CD4-positive, alpha-beta T cell treated with Interleukin-2 at 100 ng/mL for 4 hours (primary cell): ENCODE data around the gene SIRT5.

Experiments used
- DNase-seq: peaks from one replicate; pipeline ENCODE4 v3.0.0-alpha.2; 2020; ENCODE audit warnings: low spot score

SIRT5 gene

DNA sequence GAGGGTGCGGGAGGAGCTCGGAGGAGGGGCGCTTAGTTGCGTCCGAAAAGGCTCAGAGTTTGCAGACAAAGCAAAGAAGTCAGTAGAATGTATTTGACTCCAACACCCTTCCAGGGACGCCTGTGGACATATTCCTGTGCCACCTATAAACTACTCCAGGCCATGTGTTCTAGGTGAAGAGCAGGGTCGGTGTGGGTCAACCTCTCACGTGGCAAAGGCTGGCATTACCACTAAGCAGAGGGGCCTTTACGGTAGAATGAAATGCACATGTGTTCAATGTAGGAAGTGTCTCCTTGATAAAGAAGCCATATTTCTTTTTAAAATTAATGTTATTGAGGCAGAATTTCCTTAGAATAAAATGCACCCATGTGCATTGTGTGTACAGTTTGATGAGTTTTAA lies 15.4 kb downstream of the SIRT5 start:
- no peak for DNase-seq

- no peak for DNase-seq
Measured at GRCh38 chr6:13590574-13591153, 16.3 kb downstream of the SIRT5 start.

DNA sequence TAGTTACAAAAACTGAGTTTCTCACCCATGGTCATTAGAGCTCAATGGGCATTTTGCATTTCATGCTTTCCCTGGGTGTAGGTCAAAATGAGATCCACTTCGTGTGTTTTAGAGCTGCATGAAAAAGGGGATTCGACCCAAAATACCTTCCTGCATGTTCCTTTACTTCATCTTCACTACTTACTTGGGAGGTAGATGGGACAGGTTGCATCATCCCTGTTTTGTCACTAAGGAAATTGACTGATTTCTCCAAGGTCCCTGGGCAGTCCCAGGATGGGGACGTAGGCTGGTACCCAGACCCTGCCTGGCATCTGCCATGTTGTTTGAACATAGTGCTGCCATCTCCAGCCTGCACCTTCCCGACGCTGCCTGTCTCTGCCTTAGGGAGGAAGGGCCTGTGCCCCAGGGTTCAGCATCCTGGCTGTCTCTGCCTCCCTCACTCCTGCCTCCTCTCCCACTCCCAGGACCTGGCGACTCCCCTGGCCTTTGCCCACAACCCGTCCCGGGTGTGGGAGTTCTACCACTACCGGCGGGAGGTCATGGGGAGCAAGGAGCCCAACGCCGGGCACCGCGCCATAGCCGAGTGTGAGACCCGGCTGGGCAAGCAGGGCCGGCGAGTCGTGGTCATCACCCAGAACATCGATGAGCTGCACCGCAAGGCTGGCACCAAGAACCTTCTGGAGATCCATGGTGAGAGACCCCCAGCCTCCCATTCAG lies 17.0 kb downstream of the SIRT5 start:
- DNase-seq = no peak

GRCh38 chr6:13593103-13593502 lies 18.7 kb downstream of the SIRT5 start:
- no peak for DNase-seq

- no peak for DNase-seq
Measured at GRCh38 chr6:13593720-13594119, 19.3 kb downstream of the SIRT5 start.

GRCh38 chr6:13597073-13597472 lies 22.7 kb downstream of the SIRT5 start:
- DNase-seq = no peak

- no peak for DNase-seq
Measured at GRCh38 chr6:13600036-13600435, 25.6 kb downstream of the SIRT5 start.

GRCh38 chr6:13604135-13604534 lies 29.7 kb downstream of the SIRT5 start:
- no peak for DNase-seq

- DNase-seq = no peak
Measured at GRCh38 chr6:13604546-13605416, 30.4 kb downstream of the SIRT5 start.

DNA sequence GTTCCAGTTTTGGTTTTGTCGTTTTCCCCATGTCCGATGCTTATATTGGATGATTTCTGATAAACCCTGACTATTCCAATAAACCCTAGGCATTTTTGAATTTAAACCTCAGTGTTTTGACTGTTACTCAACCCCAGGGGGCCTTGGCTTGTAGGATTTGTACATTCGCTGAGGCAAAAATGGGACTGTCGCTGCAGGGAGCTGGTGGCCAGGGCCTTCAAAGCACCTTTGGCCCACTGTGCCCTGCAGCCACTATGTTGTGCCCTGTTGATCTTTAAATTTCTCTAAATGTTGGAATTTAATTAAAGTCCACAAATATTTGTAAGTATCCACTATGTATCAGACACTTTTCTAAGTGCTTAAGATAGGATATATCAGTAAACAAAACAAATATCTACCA lies 31.2 kb downstream of the SIRT5 start:
- DNase-seq = no peak

DNA sequence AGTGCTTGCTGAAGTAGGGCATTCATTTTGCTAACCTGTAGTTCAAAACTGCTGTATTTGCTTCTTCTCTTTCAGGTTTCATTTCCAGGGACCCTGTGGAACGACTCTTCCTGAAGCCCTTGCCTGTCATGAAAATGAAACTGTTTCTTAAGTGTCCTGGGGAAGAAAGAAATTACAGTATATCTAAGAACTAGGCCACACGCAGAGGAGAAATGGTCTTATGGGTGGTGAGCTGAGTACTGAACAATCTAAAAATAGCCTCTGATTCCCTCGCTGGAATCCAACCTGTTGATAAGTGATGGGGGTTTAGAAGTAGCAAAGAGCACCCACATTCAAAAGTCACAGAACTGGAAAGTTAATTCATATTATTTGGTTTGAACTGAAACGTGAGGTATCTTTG lies 37.3 kb downstream of the SIRT5 start:
- no peak for DNase-seq

DNA sequence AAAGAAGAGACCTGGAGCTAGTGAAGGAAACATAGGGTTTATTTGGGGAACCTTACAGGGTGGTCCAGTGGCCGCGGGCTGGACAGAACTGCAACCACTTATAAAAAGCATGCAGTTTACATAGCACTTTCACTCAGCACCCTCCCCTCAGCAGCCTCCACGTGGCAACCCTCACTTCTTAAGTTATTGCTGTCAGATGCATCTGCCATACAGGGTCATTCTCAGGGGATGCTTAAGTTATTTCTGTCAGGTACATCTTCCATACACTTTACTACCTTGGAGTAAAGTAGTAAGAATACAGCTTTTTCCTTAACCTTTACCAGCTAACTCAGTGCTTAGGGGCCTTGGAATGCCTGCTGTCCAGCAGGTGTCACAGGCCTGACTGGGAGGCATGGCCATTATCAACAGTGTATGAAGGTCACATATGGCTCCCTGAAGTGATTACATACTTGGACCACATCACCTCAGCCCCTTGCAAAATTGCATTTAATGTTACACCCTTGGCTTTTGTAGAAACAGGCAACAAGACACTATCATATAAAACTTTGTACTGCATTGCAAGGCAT lies 38.7 kb downstream of the SIRT5 start:
- DNase-seq = no peak

- DNase-seq = peak; percentile 13
Measured at GRCh38 chr6:13614126-13614925, 39.9 kb downstream of the SIRT5 start.

GRCh38 chr6:13614926-13615791 lies 40.8 kb downstream of the SIRT5 start, which contains the start of gene NOL7:
TSS of gene NOL7 (plus strand) at chr6:13615335. CDS start at chr6:13615359, 24 bp downstream.
- DNase-seq = peak; percentile 98

DNA sequence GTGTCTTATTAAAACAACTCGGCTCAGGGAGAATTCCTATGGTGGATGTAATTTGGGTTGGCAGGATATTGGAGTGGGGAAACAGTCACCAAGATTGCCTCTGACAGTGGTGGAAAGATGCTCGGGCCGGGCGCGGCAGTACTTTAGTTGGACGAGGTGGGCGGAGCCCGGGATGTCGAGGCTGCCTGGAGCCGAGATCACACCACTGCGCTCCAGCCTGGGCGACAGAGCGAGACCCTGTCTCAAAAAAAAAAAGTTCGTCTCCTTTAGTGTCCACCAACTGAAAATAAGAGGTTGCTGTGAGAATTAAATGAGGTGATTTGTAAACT lies 41.4 kb downstream of the SIRT5 start:
- peak; percentile 33 for DNase-seq

DNA sequence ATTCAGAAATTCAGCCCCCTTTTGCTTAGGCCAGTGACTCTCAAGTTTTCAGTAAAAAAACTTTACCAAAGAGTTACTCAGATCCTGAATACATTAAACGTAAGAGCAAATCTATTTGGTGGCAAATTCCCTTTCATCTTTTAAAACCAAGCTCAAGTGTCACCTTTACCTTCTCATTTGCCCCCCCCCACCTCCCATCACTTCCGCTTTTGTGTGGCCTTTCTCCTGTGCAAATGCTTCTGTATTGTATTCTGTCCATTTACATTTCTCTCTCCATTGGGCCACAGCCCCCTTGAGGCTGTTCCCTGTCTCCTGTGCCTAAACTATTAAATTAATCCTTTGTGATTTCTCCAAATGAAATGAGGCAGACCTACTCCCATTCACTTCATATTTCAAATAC lies 42.7 kb downstream of the SIRT5 start:
- DNase-seq = no peak

- DNase-seq = peak; percentile 55
Measured at GRCh38 chr6:13624871-13625288, 50.5 kb downstream of the SIRT5 start.

- DNase-seq = no peak
Measured at GRCh38 chr6:13629459-13630116, 55.2 kb downstream of the SIRT5 start.

GRCh38 chr6:13630499-13630898 lies 56.1 kb downstream of the SIRT5 start:
- DNase-seq = no peak

GRCh38 chr6:13633343-13633742 lies 58.9 kb downstream of the SIRT5 start:
- no peak for DNase-seq
